Measurements from ENCODE around the gene ANTXR1.

ANTXR1 gene

DNA sequence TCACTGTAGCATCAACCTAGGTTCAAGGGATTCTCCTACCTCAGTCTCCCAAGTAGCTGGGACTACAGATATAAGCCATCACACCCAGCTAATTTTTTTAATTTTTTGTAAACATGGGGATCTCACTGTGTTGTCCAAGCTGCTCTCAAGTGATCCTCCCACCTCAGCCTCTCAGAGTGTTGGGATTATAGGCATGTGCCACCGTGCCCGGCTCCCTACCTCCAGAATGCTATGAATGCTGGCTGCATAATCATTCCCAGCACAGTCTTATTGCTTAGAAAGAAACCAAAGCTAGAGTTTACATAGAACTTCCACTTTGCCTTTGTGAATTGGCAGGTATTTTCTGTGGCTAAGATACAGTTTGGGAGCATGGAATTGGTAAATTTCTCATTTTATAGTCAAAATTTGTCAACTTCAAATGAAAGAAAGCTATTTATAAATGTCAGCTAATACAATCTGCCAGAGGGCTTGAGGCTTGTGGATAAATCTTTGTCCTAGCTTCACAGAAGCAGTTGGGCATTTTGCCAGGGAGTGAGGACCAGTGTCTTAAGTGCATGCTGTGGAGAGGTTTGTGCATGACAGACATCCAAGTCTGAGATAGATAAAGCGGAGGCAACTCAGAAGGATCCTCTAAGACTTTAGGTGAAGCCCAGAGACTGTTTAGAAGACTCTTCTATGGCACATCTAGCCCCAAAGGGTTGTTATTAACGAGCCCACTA is 175.4 kb downstream of the ANTXR1 start:
- no peak for DNase-seq (ENCODE audit: low read depth)
- TF ChIP-seq CTCF (IDR thresholded peaks at IDR 0.05; ENCODE audit: insufficient read depth, low read depth, low read length, missing control alignments): no peak
- H3K4me3 ChIP-seq (ENCODE audit: low read length): no peak overlapping the region

- no peak overlapping the region for H3K4me3 ChIP-seq (ENCODE audit: low read length)
- TF ChIP-seq CTCF (IDR thresholded peaks at IDR 0.05; ENCODE audit: insufficient read depth, low read depth, low read length, missing control alignments): no peak
- no peak for DNase-seq (ENCODE audit: low read depth)
Measured at GRCh38 chr2:69190743-69191404, 177.9 kb downstream of the ANTXR1 start.

DNA sequence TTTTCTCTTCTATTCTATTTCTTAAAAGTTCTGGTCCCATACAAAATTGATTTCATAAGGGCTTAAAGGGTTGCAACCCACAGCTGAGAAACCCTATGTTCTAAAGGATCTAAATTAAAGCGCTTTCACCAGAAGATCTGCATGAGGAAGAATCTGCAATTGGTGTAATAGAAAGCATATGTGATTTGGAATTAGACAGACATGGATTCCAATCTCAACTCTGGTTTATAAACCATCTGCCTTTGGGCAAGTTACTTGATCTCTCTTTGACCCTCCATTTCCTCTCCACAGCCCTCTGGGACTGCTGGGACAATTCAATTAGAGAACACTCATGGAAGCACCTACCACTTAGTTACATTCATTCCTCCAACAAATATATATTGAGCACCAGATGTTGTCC is 178.7 kb downstream of the ANTXR1 start:
- no peak overlapping the region for H3K4me3 ChIP-seq (ENCODE audit: low read length)
- DNase-seq (ENCODE audit: low read depth): no peak
- TF ChIP-seq CTCF (IDR thresholded peaks at IDR 0.05; ENCODE audit: insufficient read depth, low read depth, low read length, missing control alignments): no peak

- no peak for DNase-seq (ENCODE audit: low read depth)
- no peak for TF ChIP-seq CTCF (IDR thresholded peaks at IDR 0.05; ENCODE audit: insufficient read depth, low read depth, low read length, missing control alignments)
- H3K4me3 ChIP-seq (ENCODE audit: low read length): no peak overlapping the region
Measured at GRCh38 chr2:69192176-69192945, 179.4 kb downstream of the ANTXR1 start.

- no peak for DNase-seq (ENCODE audit: low read depth)
- no peak for TF ChIP-seq CTCF (IDR thresholded peaks at IDR 0.05; ENCODE audit: insufficient read depth, low read depth, low read length, missing control alignments)
- H3K4me3 ChIP-seq (ENCODE audit: low read length): no peak overlapping the region
Measured at GRCh38 chr2:69195706-69196105, 182.7 kb downstream of the ANTXR1 start.

DNA sequence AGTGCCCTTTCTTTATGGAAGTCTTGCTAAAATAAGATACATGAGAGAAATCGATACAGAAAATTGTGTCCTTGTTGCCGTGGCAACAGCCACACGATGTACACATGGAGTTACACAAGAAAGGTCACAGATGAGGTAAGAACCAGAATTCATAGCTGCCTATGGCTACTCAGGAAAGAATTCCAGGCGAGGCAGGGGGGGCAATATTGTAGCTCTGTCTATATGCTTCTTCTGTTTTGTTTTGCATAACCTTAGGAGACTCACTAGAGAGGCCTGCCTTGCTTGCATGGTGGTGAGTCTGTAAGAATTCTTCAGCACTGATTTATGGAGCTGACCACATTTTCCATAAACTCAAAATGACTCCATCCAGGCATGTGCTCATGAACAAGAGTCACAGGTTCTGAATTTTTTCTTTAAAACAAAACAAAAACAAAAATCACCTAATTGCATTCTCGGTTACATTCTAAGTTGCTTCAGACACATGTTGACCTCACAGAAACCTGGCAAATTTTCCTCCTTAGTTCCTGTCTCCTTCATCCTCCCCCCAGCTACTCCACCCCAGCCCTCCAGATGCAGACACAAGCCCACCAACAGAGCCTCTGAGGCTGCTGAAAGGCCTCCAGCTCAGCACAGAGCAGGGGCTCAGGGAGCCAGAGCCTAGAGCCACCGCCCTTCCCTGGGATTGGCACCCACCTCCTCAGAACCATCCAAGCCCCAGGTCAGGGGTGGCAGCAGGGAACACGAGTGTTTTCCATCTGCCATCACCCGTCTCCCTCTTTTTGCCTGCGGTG is 183.5 kb downstream of the ANTXR1 start:
- no peak for TF ChIP-seq CTCF (IDR thresholded peaks at IDR 0.05; ENCODE audit: insufficient read depth, low read depth, low read length, missing control alignments)
- no peak overlapping the region for H3K4me3 ChIP-seq (ENCODE audit: low read length)
- DNase-seq (ENCODE audit: low read depth): peak; percentile 43

All from epithelial cell of esophagus (primary cell).